Endothelial cell of umbilical vein (primary cell): ENCODE data around the gene TLN1. TPM values are rescaled to one million over a fixed set of nuclear protein-coding genes. Genes with fewer than 3 reads are reported as not detected.
A peak's percentile ranks its signal among the peaks of the same experiment; 100 is the strongest.

Experiments
- BruUV-seq: library from RNA; stranded (reverse); fragments of 400-500 nt; replicated peaks from 2 replicates; lab custom pipeline; 2021; lab: Mats Ljungman, UMichigan
- CTCF ChIA-PET: fragments of 300-600, 350-600 bp; sonication (Branson Sonifier 250); formaldehyde crosslinking; loops from one replicate; lab custom pipeline; 2021; ENCODE audit warnings: antibody characterized with exemption, inconsistent platforms; lab: Charles Lee
- POLR2A ChIA-PET: fragments of 300-600, 350-600 bp; sonication (Branson Sonifier 250); formaldehyde crosslinking; loops from one replicate; lab custom pipeline; 2021; ENCODE audit warnings: antibody characterized with exemption, inconsistent platforms; lab: Charles Lee
- DNase-seq: peaks from one replicate; pipeline ENCODE4 v3.0.0-alpha.2; 2011; ENCODE audit warnings: low read depth, low spot score
- FAIRE-seq: peaks from 2 replicates; lab custom pipeline; 2011; peaks lifted over from hg19 to GRCh38; lab: Jason Lieb, UNC
- H2AFZ ChIP-seq: 2 replicates; pipeline ENCODE4 v1.6.0; 2012; ENCODE audit warnings: low read depth, low read length, control low read depth, inconsistent platforms
- H3K27ac ChIP-seq: 2 replicates; pipeline ENCODE4 v1.5.1; 2011; ENCODE audit warnings: low read depth, mild to moderate bottlenecking, control low read depth, low read length, moderate library complexity; ENCODE audit not compliant: insufficient read depth
- H3K27me3 ChIP-seq, 2 experiments: 2 replicates each; pipeline versions ENCODE4 v1.6.0 to v1.6.1; 2011; ENCODE audit warnings: low read length in 2 of 2, mixed read lengths in 1 of 2; ENCODE audit not compliant: control insufficient read depth in 2 of 2, insufficient read depth in 2 of 2
- H3K36me3 ChIP-seq, 2 experiments: 2 replicates in 1 of 2; 3 replicates in 1 of 2; pipeline ENCODE4 v1.5.1; 2011; ENCODE audit warnings: low read length in 2 of 2, mild to moderate bottlenecking in 1 of 2, moderate library complexity in 1 of 2; ENCODE audit not compliant: control insufficient read depth in 2 of 2, insufficient read depth in 2 of 2; ENCODE audit errors: extremely low read depth in 1 of 2
- H3K4me1 ChIP-seq: 3 replicates; pipeline ENCODE4 v1.5.1; 2011; ENCODE audit warnings: mild to moderate bottlenecking, low read length; ENCODE audit not compliant: control insufficient read depth, insufficient read depth; ENCODE audit errors: extremely low read depth
- H3K4me2 ChIP-seq: 2 replicates; pipeline ENCODE4 v1.6.1; 2011; ENCODE audit warnings: low read length, control low read depth, mixed read lengths; ENCODE audit not compliant: insufficient read depth
- H3K4me3 ChIP-seq, 3 experiments: fragments of 200-600 bp in 1 of 3; sonication (generic), shearing (Covaris generic) in 1 of 3; replicated peaks in 1 of 3; 2 replicates each; pipeline ENCODE4 v1.5.1; 2011 to 2016; ENCODE audit warnings: control low read depth in 3 of 3, low read length in 3 of 3, mild to moderate bottlenecking in 2 of 3, inconsistent platforms in 1 of 3, low read depth in 1 of 3, moderate library complexity in 1 of 3; ENCODE audit not compliant: insufficient read depth in 1 of 3
- H3K79me2 ChIP-seq: 2 replicates; pipeline ENCODE4 v1.6.0; 2012; ENCODE audit warnings: low read length, inconsistent platforms; ENCODE audit not compliant: control insufficient read depth, insufficient read depth
- H3K9ac ChIP-seq: replicated peaks from 2 replicates; pipeline ENCODE3; 2011; ENCODE audit warnings: low read length, control low read depth; ENCODE audit not compliant: insufficient read depth; ENCODE audit errors: extremely low read depth
- H3K9me1 ChIP-seq: replicated peaks from 3 replicates; pipeline ENCODE4 v1.6.0; 2011; ENCODE audit warnings: mild to moderate bottlenecking, low read length; ENCODE audit not compliant: control insufficient read depth, insufficient read depth; ENCODE audit errors: extremely low read depth
- H3K9me3 ChIP-seq: replicated peaks from 2 replicates; pipeline ENCODE4 v1.5.1; 2012; ENCODE audit warnings: low read length, inconsistent platforms; ENCODE audit not compliant: control insufficient read depth, insufficient read depth
- H4K20me1 ChIP-seq: replicated peaks from 2 replicates; pipeline ENCODE3; 2011; ENCODE audit warnings: mild to moderate bottlenecking, low read length; ENCODE audit not compliant: control insufficient read depth, insufficient read depth; ENCODE audit errors: extremely low read depth
- CTCF ChIP-seq, 2 donors: IDR thresholded peaks; 1 replicate in 1 of 2; 2 replicates in 1 of 2; pipeline ENCODE4 v1.5.1; 2011; ENCODE audit warnings: low read length in 2 of 2, mild to moderate bottlenecking in 2 of 2, moderate library complexity in 2 of 2, control low read depth in 1 of 2, inconsistent platforms in 1 of 2, low read depth in 1 of 2; ENCODE audit not compliant: insufficient read depth in 1 of 2; ENCODE audit errors: extremely low read depth in 1 of 2
- EZH2 ChIP-seq: IDR thresholded peaks from 2 replicates; pipeline ENCODE4 v1.6.1; 2012; ENCODE audit warnings: borderline replicate concordance, low read depth, mild to moderate bottlenecking, moderate library complexity, low read length, inconsistent platforms; ENCODE audit not compliant: severe bottlenecking
- FOS ChIP-seq: IDR thresholded peaks from 2 replicates; pipeline ENCODE4 v1.6.1; 2011; ENCODE audit warnings: mild to moderate bottlenecking, low read length, moderate library complexity, borderline replicate concordance; ENCODE audit not compliant: insufficient read depth
- GATA2 ChIP-seq: IDR thresholded peaks from 2 replicates; pipeline ENCODE4 v1.7.0; 2011; ENCODE audit warnings: low read depth, mild to moderate bottlenecking, moderate library complexity, mixed read lengths, low read length; ENCODE audit not compliant: insufficient read length, insufficient read depth
- JUN ChIP-seq: IDR thresholded peaks from 2 replicates; pipeline ENCODE4 v1.6.1; 2011; ENCODE audit warnings: borderline replicate concordance, low read depth; ENCODE audit not compliant: insufficient read length, insufficient read depth
- MAX ChIP-seq: IDR thresholded peaks from 2 replicates; pipeline ENCODE4 v1.6.1; 2011; ENCODE audit not compliant: insufficient read depth, insufficient read length
- MYC ChIP-seq: IDR thresholded peaks from one replicate; pipeline ENCODE4 v1.6.1; 2011; ENCODE audit warnings: mild to moderate bottlenecking, low read depth, low read length
- POLR2A ChIP-seq: IDR thresholded peaks from 2 replicates; pipeline ENCODE4 v1.6.1; 2012; ENCODE audit warnings: low read depth, mild to moderate bottlenecking, control low read depth, low read length
- POLR2AphosphoS5 ChIP-seq: IDR thresholded peaks from 2 replicates; pipeline ENCODE4 v1.6.1; 2012; ENCODE audit warnings: low read depth, mild to moderate bottlenecking, control low read depth, low read length, moderate library complexity; ENCODE audit not compliant: insufficient read depth
- dilution Hi-C: fragments of 300-500 bp; cut with MboI; formaldehyde crosslinking; loops from one replicate; pipeline ENCODE4 v1.15.0; 2019; ENCODE audit warnings: low sequenced_read_pairs; ENCODE audit not compliant: extremely low pct_ligation_motif_present
- intact Hi-C: fragments of 100-400 bp; cut with micrococcal nuclease; formaldehyde crosslinking; loops from one replicate; pipeline ENCODE4 v1.10.0; 2022
- polyA plus RNA-seq, 4 experiments: library from polyadenylated mRNA; depleted of rRNA in 3 of 4; stranded (reverse) in 3 of 4; unstranded in 1 of 4; fragments of >200 nt; gene quantifications; 2 replicates each; pipeline versions ENCODE4 v1.2.1 to v1.2.3, GENCODE V29; 2011 to 2012; ENCODE audit warnings: missing spikeins in 1 of 4
- total RNA-seq: library from RNA; stranded (reverse); gene quantifications from 2 replicates; pipeline ENCODE4 v1.2.3, GENCODE V29; 2021

TLN1 gene
- total and polyA plus RNA-seq, 2 donors (not counting 3 experiments of a cell fraction or from before 2014, with no cell fraction given): 120 to 450 TPM

GRCh38 chr9:35731415-35732184, 395 bp downstream of the TLN1 start:
- Histone ChIP-seq H2AFZ (no peak overlapping the region), H3K79me2 (peaks cover 70% of the 10 kb centered on the region), H3K9me1 (no peaks in the 10 kb centered on the region), H3K27ac (peak overlapping the region; percentile 79), H3K4me2 (peak overlapping the region; percentile 97), H3K4me1 (peaks cover 61% of the 10 kb centered on the region), H3K4me3 (peak overlapping the region; percentile 39 to 92 (median 79)), H3K9me3 (no peaks in the 10 kb centered on the region), H3K9ac (peak overlapping the region; percentile 92), H3K27me3 (no peaks in the 10 kb centered on the region), H4K20me1 (no peaks in the 10 kb centered on the region), H3K36me3 (peaks cover 10% of the 10 kb centered on the region in 2 experiments)
- dilution Hi-C loops: no loop called here
- BruUV-seq: no TSS peak
- FAIRE-seq: peak; percentile 8
- CTCF ChIA-PET: interaction anchor here (0.7 to 3.7 kb wide), 22 partner anchors 11 to 188 kb away, joined by 3 to 32 read pairs (median 5); partner anchors contain the start of genes ARHGEF39, GBA2, HINT2 and RGP1
- TF ChIP-seq CTCF (IDR thresholded peaks at IDR 0.05; ENCODE audit: extremely low read depth in 1 of 2, insufficient read depth in 1 of 2, low read depth in 1 of 2, low read length in 2 of 2) (no peak), EZH2 (no peak), GATA2 (no peak), MAX (no peak), POLR2AphosphoS5 (no peak), JUN (no peak), FOS (no peak), POLR2A (no peak), MYC (no peak)
- intact Hi-C loops: loop anchor here (1.0 to 2.0 kb wide), 8 partner anchors 17 to 177 kb away; partner anchors contain the start of genes CCDC107, GBA2, HINT2 and RGP1
- DNase-seq: no peak
- POLR2A ChIA-PET: interaction anchor here (1.0 to 1.4 kb wide), 5 partner anchors 12 to 83 kb away, joined by 3 to 7 read pairs (median 5); partner anchors contain the start of genes GBA2, HINT2 and RGP1
